HG03378 (cell line): ENCODE results near the gene SPRR2F.
"Not testable (repeated sequence)": the region's sequence is repeated elsewhere in the genome, so short reads cannot be mapped to it uniquely, and the experiment has no call there.

Experiments used
- ATAC-seq: cut with Tn5 transposase; IDR thresholded peaks from one replicate; pipeline ENCODE4 v1.9.1; 2021; ENCODE audit warnings: mild to moderate bottlenecking, moderate library complexity; ENCODE audit not compliant: unreplicated experiment

Gene SPRR2F, protein sequence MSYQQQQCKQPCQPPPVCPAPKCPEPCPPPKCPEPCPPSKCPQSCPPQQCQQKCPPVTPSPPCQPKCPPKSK

DNA sequence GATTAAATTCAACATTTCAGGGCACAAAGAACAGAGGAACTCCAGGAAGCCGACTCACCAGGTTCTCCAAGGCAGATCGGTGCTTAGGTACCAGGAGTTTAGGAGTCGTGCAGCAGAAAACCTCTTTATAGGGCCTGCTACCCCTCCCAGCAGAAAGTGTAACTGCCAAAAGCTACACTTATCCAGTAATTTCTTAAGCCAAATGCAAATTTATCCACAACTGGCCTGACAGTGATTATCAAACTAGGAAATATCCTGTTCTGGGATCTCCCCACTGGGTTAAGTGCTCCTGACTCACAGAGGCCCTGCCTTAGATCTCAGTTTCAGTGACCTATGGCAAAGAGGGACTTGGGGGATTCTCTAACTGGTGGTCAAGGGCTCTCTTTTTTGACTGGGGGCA lies at the start of gene SPRR2F:
SPRR2F (minus strand) TSS at position 101 of the 400 bp plus-strand sequence. CDS start 783 bp downstream, outside the sequence.
- no peak for ATAC-seq

DNA sequence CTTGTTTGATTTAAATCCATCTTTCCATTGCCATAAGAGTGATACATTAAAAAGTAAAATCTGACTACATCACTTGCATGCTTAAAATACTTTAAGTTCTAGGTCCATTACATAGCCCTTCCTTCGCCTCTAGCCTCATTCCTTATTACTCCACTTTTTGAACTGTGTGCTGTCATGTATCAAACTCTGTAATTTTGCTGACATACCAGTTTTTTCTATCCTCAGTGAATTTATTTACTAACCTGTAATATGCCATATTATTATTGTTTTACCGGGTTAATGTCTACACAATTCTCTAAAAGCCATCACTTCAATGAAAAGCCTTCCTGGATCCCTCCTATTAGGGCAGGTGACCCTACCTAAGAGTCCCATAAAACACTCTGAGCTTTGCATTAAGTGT lies 42.2 kb upstream of the SPRR2F start:
- ATAC-seq: no peak

DNA sequence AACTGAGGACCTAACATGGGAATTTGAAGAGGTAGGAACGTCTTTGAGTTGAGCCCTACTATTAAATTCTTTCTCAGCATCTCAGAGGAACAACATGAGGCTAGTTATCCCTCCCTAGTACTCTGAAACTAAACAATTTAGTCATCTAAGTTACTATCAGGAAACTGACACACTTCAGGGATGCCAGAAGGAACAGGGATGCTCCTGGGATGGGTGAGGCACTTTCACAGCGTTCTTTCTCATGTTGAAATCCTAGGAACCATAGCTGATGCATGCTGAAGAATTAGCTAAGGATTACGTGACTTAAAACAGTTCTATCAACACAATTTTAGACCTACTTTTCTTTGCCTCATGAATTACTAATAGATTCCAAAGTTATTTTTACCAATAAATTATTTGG lies 39.2 kb upstream of the SPRR2F start:
- no peak for ATAC-seq

DNA sequence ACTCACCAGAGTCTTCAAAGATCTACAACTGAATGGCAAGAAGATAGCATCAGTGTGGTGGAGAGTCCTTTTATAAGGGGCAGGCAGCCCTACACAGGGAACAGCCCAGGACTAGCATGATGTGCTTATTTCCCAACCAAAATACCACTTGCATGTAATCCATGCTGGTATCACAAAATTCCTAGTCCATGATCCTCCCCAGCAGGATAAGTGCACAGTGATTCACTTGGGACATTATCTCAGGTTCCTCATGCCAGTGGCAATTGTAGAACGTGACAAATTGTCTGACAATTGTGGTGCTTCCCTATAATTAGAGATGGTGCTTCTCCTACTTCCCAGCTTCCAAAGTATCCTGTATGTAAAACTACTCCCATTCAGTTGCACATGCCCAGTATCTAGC lies 37.5 kb upstream of the SPRR2F start, which contains the start of gene SPRR2G:
SPRR2G (minus strand) TSS at position 45 of the 400 bp plus-strand sequence. CDS start 780 bp downstream, outside the sequence.
- no peak for ATAC-seq

DNA sequence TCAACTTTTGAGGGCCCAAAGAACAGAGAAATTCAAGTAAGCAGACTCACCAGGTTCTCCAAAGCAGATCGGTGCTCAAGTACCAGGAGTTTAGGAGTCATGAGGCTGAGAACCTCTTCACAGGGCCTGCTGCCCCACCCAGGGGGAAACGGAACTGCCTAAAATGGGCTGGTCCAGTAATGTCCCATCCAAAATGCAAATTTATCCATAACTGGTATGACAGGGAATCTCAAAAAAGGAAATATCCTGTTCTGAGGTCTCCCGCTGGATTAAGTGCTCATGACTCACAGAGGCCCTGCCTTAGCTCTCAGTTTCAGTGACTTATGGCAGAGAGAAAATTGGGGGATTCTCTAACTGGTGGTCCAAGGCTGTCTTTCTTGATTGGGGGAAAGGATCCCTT lies 28.1 kb upstream of the SPRR2F start:
- ATAC-seq: no peak

DNA sequence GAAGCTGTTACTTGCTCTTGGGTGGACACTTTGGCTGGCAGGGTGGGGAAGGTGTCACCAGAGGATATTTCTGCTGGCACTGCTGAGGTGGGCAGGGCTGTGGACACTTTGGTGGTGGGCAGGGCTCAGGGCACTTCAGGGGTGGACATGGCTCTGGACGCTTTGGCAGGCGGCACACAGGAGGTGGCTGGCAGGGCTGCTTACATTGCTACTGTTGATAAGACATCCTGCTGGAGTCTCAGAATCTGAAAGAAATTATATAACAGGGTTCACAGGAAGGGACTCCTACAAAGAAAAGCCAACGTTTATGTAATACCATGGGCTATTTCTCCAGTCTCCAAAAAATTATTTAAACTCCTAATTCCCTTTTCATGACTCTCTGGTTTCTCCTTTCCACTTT lies 27.2 kb upstream of the SPRR2F start:
- ATAC-seq: no peak

DNA sequence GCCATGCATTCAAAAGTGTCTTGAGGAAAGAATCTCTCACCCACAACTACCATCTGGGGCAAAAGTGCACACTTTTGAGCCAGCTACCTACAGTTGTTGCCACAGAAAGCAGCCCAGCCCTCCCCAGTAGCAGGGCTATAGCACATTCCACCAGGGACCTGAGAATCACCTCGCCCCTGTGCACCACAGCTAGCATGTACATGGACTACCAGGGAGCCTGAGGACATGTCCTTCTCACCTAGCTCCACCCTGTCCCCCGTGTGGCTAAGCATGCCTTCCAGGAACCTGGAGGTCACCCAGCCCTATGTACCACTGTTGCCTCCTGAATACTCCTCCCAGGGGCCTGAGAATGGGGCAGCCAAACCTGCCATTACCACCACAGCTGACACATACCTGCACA lies 20.4 kb upstream of the SPRR2F start:
- no peak for ATAC-seq

DNA sequence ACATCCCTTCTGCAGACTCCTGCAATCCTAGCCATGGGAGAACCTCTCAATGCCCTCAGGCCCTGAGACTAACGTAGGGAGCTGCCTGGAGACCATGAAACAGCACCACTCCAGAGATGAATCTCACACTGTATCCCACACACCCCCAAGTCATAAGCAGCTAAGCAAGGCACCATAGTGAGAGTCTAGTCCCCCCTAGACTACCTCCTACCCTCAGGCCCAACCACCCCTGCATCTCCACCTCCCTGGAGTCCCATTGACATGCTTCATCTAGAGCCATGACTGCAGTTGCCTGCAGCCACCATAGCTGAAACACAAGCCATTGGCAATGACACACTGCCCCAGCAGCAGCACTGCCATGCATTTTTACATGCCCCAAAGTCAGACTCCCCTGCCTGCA lies 20.0 kb upstream of the SPRR2F start:
- no peak for ATAC-seq

DNA sequence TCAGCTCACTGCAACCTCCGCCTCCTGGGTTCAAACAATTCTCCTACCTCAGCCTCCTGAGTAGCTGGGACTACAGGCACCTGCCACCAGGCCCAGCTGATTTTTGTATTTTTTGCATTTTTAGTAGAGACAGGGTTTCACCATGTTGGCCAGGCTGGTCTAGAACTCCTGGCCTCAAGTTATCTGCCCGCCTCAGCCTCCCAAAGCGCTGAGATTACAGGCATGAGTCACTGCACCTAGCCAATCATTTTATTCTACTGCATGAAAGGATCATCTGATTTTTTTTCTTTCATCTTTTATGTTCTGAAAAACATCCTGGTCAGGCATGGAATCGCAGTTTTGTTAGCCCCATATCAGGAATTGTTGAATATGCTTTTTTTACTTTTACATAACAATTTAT lies 15.4 kb upstream of the SPRR2F start:
- not testable (repeated sequence) for ATAC-seq

DNA sequence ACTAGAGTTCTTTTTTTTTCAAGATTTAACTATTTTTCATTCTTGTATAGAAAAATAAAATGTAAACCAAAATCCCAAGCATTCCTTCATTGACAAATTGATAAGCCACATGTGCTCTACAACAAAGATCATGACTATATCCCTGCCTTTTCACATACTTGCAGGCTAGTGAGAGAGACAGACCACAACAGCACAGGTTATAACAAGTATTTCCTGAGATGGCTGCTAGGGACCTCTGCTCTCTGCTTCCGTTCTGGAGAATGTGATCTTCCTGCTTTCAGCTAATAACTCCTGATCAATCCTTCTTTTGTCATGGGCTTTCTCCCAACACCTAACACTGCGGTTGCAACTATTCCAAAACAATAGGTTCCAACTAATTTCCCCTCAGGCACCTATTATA lies 14.0 kb upstream of the SPRR2F start:
- ATAC-seq: no peak

DNA sequence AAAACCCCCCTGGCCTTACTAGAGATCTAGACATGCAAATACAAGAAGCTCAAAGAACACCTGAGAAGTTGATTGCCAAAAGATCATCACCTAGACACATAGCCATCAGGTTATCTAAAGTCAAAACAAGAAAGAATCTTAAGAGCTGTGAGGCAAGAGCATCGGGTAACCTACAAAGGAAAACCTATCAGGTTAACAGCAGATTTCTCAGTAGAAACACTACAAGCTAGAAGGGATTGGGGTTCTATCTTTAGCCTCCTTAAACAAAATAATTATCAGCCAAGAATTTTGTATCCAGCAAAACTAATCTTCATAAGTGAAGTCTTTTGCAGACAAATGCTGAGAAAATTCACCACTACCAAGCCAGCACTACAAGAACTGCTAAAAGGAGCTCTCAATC lies 12.2 kb upstream of the SPRR2F start:
- ATAC-seq: no peak

DNA sequence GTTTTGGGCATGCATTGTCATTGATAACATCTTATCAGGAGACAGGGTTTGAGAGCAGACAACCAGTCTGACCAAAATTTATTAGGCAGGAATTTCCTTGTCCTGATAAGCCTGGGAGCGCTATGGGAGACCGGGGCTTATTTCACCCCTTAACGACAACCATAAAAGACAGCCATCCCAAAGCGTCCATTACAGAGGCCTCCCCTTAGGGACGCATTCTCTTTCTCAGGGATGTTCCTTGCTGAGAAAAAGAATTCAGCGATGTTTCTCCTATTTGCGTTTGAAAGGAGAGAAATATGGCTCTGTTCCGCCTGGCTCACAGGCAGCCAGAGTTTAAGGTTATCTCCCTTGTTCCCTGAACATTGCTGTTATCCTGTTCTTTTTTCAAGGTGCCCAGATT lies 10.5 kb upstream of the SPRR2F start:
- ATAC-seq: not testable (repeated sequence)

DNA sequence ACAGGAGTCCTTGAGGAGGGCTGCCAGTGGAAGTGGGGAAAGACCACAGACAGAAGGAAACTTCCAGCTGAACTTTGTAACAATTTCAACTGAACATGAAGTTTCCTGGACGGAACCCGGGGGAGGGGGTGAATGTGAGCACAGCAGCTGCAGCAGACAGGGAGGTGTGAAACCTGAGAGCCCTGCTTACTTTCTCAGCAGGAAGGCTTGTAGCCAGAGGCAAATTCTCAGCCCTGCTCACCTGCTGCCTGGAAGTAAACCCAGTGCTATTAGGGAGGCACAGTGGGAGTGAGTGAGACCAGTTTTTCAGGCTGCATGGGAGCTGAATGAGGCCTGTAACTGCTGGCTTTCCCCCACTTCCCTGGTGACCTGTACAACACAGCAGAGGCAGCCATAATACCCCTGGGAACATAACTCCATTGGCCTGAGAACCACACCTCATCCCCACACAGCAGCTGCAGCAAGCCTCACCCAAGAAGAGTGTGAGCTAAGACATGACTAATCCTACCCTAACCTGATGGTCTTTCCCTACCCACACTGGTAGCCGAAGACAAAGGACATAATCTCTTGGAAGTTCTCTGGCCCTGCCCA lies 9.6 kb upstream of the SPRR2F start:
- no peak for ATAC-seq

DNA sequence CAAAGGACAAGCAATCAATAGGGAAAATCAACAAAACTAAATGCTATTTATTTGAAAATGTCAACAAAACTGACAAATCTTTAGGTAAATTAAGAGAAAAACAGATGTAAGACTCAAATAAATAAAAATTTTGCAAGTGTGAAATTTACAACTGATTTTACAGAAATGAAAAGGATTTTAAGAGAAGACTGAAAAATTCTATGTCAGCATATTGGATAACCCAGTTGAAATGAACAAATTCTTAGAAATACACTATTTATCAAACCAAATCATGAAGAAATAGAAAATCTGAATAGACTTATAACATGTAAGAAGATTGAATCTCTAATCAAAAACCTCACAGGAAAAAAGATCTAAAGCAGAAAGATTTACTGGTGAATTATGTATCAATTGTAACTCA lies 7.6 kb upstream of the SPRR2F start:
- no peak for ATAC-seq

DNA sequence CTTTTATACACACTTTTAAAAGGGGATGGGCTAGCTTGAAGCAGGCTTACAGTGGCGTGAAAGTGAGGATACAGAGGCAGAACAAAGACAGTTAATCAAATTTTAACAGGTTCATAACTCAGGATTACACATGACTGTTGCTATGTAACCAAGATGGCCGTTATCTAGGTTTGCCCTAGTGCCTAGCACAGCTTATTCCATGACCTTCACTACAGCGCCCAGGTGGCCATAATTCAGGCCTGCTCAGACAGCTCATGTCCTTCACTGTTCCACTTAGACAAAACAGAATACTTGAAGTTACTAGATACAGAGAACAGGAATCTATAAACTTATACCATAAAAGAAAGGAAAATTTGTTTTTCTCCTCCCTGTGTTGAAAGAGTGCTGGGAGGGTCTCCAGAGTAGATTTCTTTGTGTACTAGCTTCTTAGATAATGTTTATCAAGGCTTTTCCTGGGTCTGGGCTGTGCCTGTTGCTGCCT lies 6.2 kb upstream of the SPRR2F start:
- no peak for ATAC-seq

DNA sequence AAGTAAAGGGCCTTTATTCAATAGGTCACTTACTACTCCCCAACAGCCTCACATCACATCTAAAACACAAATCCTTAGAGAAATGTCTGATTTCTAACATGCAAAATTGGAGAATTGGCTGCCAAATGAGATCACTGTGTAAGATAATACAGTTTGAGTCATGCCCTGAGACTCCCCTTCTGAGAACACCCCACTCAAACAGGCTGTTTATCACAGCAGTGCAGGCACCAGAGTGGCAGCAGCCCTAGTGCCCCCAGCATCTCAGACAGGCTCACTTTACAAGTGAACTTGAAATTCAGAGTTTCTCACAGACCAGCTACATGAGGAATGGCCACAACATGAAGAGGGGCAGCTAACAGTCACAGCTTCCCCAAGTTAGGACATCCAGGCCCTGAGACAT lies 1.9 kb upstream of the SPRR2F start:
- not testable (repeated sequence) for ATAC-seq

DNA sequence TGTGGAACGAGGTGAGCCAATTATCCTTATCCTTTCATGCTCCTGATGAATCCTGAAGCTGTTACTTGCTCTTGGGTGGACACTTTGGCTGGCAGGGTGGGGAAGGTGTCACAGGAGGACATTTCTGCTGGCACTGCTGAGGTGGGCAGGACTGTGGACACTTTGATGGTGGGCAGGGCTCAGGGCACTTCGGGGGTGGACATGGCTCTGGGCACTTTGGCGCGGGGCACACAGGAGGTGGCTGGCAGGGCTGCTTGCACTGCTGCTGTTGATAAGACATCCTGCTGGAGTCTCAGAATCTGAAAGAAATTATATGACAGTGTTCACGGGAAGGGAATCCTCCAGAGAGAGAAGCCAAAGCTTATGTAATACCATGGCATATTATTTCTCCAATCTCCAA lies 862 bp downstream of the SPRR2F start:
- not testable (repeated sequence) for ATAC-seq

DNA sequence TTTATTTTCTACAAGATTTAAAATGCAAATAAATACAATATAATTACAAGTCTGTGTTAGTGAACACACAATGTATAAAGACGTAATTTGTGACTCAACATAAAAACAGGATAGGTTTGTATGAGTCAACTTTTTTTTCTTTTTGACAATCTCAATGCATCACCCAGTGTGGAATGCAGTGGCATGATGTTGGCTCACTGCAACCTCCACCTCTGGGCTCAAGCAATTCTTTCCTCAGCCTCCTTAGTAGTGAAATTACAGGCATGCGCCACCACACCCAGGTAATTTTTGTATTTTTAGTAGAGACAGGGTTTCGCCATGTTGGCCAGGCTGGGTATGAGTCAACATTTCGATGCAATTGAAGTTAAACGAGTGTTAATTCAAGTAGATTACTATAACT lies 13.1 kb downstream of the SPRR2F start:
- no peak for ATAC-seq

DNA sequence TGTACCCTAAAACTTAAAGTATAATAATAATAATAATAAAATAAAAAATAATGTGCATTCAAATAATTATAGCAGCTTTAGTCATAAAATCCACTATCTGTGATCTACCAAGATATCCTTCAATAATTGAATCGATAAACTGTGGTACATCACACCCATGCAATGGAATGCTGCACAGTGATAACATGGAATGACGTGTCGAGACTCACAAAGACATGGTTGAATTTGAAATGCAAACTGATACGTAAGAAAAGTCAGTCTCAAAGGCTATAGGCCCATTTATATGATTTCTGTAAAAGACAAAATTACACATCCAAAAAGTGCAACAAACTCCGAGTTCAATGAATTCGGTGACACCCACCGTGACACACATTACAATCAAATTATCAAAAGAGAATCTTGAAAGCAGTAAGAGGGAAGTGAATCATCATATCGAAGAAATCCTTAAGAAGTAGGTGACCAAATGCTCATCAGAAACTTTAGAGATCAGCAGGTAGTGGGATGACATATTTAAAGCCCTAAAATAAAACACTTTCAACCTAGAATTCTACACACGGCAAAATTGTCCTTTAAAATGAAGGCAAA lies 13.8 kb downstream of the SPRR2F start:
- no peak for ATAC-seq

DNA sequence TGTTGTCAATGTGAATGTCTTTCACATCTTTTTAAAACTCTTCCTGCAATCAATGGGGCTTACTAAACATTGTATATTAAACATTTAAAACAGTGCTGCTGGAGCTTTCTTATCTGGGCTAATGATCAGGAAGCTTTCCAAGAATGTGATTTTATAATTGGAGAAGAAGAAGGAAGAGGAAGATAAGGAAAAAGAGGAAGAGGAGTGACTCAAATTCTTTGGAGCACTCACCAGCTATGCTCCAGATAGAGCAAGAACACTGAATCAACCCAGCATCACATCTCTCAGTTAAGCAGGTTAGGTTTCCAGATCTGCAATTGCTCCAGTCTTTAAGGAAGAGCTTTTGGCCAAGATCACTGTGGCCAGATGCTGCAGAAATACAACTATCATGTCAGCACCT lies 17.6 kb downstream of the SPRR2F start:
- no peak for ATAC-seq

DNA sequence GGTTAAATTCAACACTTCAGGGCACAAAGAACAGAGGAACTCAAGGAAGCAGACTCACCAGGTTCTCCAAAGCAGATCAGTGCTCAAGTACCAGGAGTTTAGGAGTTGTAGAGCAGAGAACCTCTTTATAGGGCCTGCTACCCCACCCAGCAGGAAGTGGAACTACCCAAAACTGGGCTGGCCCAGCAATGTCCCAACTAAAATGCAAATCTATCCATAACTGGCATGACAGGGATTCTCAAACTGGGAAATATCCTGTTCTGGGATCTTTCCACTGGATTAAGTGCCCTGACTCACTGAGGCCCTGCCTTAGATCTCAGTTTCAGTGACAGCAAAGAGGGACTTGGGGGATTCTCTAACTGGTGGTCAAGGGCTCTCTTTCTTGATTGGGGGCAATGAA lies 18.9 kb downstream of the SPRR2F start, which contains the start of gene SPRR2E:
SPRR2E (minus strand) TSS at position 101 of the 400 bp plus-strand sequence. CDS start 775 bp downstream, outside the sequence.
- no peak for ATAC-seq

DNA sequence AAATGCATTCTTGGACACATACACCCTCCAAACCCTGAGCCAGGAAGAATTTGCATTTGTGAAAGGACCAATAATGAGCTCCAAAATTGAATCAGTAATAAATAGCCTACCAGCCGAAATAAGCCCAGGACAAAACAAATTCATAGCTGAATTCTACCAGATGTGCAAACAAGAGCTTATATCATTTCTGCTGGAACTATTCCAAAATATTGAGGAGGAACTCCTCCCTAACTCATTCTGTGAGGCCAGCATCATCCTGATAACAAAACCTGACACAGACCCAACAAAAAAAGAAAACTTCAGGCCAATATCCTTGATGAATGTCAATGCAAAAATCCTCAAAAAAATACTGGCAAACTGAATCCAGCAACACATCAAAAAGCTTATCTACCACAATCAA lies 25.7 kb downstream of the SPRR2F start:
- ATAC-seq: no peak
